Measurements from ENCODE around the gene FBXL7.

FBXL7 gene

GRCh38 chr5:15757103-15757502, 257.1 kb downstream of the FBXL7 start:
- no peak for TF ChIP-seq ZFX (IDR thresholded peaks at IDR 0.05)
- TF ChIP-seq, protein P1, sequence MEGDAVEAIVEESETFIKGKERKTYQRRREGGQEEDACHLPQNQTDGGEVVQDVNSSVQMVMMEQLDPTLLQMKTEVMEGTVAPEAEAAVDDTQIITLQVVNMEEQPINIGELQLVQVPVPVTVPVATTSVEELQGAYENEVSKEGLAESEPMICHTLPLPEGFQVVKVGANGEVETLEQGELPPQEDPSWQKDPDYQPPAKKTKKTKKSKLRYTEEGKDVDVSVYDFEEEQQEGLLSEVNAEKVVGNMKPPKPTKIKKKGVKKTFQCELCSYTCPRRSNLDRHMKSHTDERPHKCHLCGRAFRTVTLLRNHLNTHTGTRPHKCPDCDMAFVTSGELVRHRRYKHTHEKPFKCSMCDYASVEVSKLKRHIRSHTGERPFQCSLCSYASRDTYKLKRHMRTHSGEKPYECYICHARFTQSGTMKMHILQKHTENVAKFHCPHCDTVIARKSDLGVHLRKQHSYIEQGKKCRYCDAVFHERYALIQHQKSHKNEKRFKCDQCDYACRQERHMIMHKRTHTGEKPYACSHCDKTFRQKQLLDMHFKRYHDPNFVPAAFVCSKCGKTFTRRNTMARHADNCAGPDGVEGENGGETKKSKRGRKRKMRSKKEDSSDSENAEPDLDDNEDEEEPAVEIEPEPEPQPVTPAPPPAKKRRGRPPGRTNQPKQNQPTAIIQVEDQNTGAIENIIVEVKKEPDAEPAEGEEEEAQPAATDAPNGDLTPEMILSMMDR (conservative IDR thresholded peaks at IDR 0.05): no peak
- no peak overlapping the region for H3K27ac ChIP-seq

DNA sequence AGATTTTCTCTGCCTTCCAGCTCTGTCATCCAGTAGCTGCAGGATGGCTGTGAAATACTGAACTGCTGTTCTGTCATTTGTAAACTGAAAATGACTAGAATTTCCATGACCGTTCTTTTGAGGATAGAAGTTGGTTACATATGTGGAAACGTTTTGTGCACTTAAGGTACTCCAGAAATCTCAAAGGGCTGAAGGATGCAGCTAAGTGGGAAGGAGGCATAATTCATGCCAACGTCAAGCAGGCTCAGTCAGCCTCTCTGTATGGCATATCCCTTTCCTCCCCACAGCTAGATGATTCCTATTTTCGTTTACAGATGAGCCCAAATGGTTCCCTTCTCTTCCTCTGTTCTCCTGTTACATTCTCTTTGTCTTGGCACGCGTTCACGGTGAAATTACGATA, 257.6 kb downstream of the FBXL7 start:
- TF ChIP-seq ZFX (IDR thresholded peaks at IDR 0.05): no peak
- TF ChIP-seq, protein P1 (conservative IDR thresholded peaks at IDR 0.05): no peak
- H3K27ac ChIP-seq: no peak overlapping the region

DNA sequence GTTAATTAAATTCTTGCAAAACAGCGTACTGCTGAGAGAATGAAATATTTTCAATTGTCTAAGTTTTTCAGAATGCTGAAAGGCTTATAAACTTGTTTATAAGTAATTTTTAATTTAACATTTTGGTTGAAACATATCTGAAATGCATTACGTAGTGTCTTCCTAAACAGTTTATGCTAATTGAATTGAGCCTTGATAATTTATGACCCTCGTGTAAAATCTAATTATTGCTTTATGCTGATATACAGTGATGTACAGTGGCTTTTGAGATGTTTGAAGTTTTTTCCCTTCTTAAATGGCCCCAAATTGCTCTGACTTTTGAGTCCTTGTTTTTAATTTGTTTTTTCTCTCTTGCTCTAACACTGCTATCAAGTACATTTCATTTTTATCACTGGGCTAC, 262.7 kb downstream of the FBXL7 start:
- TF ChIP-seq, protein P1 (conservative IDR thresholded peaks at IDR 0.05): no peak
- TF ChIP-seq ZFX (IDR thresholded peaks at IDR 0.05): no peak
- H3K27ac ChIP-seq: no peak overlapping the region

- TF ChIP-seq ZFX (IDR thresholded peaks at IDR 0.05): no peak
- TF ChIP-seq, protein P1 (conservative IDR thresholded peaks at IDR 0.05): no peak
- H3K27ac ChIP-seq: no peak overlapping the region
Observed at GRCh38 chr5:15763754-15764153, 263.8 kb downstream of the FBXL7 start.

- TF ChIP-seq, protein P1 (conservative IDR thresholded peaks at IDR 0.05): no peak
- no peak for TF ChIP-seq ZFX (IDR thresholded peaks at IDR 0.05)
- no peak overlapping the region for H3K27ac ChIP-seq
Observed at GRCh38 chr5:15768936-15769335, 269.0 kb downstream of the FBXL7 start.

- TF ChIP-seq, protein P1 (conservative IDR thresholded peaks at IDR 0.05): no peak
- TF ChIP-seq ZFX (IDR thresholded peaks at IDR 0.05): no peak
- no peak overlapping the region for H3K27ac ChIP-seq
Observed at GRCh38 chr5:15772131-15772530, 272.2 kb downstream of the FBXL7 start.

DNA sequence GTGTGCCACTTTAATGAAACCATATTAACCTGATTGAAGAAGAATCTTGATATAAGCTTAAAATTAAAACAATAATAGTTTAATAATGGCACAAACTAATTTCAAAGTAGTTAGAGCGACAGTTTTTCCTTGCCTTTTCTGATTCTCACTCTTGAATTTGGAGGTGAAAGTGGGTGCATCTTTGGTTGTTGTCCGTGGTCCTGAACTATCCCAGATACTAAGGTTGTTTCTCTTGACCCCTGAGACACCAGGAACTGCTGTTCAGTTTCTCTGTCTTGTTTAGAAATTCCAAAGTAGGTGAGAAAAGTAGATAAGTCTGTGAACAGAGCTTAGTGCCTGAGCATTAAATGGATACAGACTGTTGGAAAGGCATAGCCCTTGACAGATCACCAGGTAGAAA, 274.7 kb downstream of the FBXL7 start:
- TF ChIP-seq, protein P1 (conservative IDR thresholded peaks at IDR 0.05): no peak
- no peak for TF ChIP-seq ZFX (IDR thresholded peaks at IDR 0.05)

More for the DNA sequence above, 274.7 kb downstream of the FBXL7 start:
- H3K27ac ChIP-seq: no peak overlapping the region

Measured in C4-2B (cell line).